Left ventricle myocardium inferior (tissue), 1 donor: Measurements from ENCODE around the gene CSF3. TPM values are rescaled to one million over a fixed set of nuclear protein-coding genes. Genes with fewer than 3 reads are reported as not detected.
A peak's percentile ranks its signal among the peaks of the same experiment; 100 is the strongest.
"Not testable (repeated sequence)": the region's sequence is repeated elsewhere in the genome, so short reads cannot be mapped to it uniquely, and the experiment has no call there.

Experiments used
- DNase-seq: peaks from one replicate; pipeline ENCODE4 v3.0.0-alpha.2; 2020
- H3K27ac ChIP-seq: fragments of 200-600 bp; replicated peaks from 2 replicates; pipeline ENCODE4 v1.8.0; 2021
- H3K27me3 ChIP-seq: fragments of 200-600 bp; 2 replicates; pipeline ENCODE4 v1.8.0; 2021; ENCODE audit warnings: low read depth
- H3K36me3 ChIP-seq: fragments of 200-600 bp; 2 replicates; pipeline ENCODE4 v1.8.0; 2021
- H3K4me1 ChIP-seq: fragments of 200-600 bp; 2 replicates; pipeline ENCODE4 v1.8.0; 2021
- H3K4me3 ChIP-seq: fragments of 200-600 bp; 2 replicates; pipeline ENCODE4 v1.8.0; 2021; ENCODE audit warnings: mild to moderate bottlenecking, moderate library complexity
- H3K9me3 ChIP-seq: fragments of 200-600 bp; replicated peaks from 2 replicates; pipeline ENCODE4 v1.8.0; 2021
- CTCF ChIP-seq: fragments of 200-600 bp; IDR thresholded peaks from 2 replicates; pipeline ENCODE4 v1.8.0; 2021; ENCODE audit warnings: antibody characterized with exemption, mild to moderate bottlenecking, borderline replicate concordance
- intact Hi-C: fragments of 100-400 bp; cut with micrococcal nuclease; formaldehyde crosslinking; loops from one replicate; pipeline ENCODE4 v1.11.0; 2022
- total RNA-seq: library from RNA; stranded (reverse); fragmentation: NEBNext Ultra II Directional; extraction: Animal tissue kit (Norgen Biotek cat#: 25700); gene quantifications from one replicate; pipeline ENCODE4 v1.2.1, GENCODE V29; 2021
- donor health status: DM: no; HTN: yes; CAD: no; lungs with severe emphysema.

The CSF3 gene
- total RNA-seq, 1 donor from 2014 or later: not detected

- DNase-seq: no peak
- no peak overlapping the region for H3K27ac ChIP-seq
- no peaks in the 10 kb centered on the region for H3K36me3 ChIP-seq
- TF ChIP-seq CTCF: no peak
- H3K9me3 ChIP-seq: no peaks in the 10 kb centered on the region
- intact Hi-C loops: no loop called here
- H3K4me1 ChIP-seq: no peaks in the 10 kb centered on the region
- H3K27me3 ChIP-seq: no peaks in the 10 kb centered on the region
- H3K4me3 ChIP-seq: no peak overlapping the region
These were observed 9.7 kb upstream of the CSF3 start for GRCh38 chr17:40005520-40005919.

- not testable (repeated sequence) for DNase-seq, H3K27ac ChIP-seq, H3K9me3 ChIP-seq, H3K4me3 ChIP-seq, H3K36me3 ChIP-seq, H3K27me3 ChIP-seq
- intact Hi-C loops: loop anchor here (5.0 kb wide), 1 partner anchor 156 kb away; no protein-coding TSS in a partner anchor
- H3K4me1 ChIP-seq: peaks cover 25% of the 10 kb centered on the region
These were observed 4.2 kb upstream of the CSF3 start for GRCh38 chr17:40010946-40011500.

GRCh38 chr17:40012017-40012647 lies 3.1 kb upstream of the CSF3 start:
- DNase-seq, H3K36me3 ChIP-seq, H3K4me3 ChIP-seq, H3K27me3 ChIP-seq, H3K9me3 ChIP-seq, H3K27ac ChIP-seq: not testable (repeated sequence)
- peaks cover 36% of the 10 kb centered on the region for H3K4me1 ChIP-seq
- intact Hi-C loops: loop anchor here (5.0 kb wide), 1 partner anchor 155 kb away; no protein-coding TSS in a partner anchor

DNA sequence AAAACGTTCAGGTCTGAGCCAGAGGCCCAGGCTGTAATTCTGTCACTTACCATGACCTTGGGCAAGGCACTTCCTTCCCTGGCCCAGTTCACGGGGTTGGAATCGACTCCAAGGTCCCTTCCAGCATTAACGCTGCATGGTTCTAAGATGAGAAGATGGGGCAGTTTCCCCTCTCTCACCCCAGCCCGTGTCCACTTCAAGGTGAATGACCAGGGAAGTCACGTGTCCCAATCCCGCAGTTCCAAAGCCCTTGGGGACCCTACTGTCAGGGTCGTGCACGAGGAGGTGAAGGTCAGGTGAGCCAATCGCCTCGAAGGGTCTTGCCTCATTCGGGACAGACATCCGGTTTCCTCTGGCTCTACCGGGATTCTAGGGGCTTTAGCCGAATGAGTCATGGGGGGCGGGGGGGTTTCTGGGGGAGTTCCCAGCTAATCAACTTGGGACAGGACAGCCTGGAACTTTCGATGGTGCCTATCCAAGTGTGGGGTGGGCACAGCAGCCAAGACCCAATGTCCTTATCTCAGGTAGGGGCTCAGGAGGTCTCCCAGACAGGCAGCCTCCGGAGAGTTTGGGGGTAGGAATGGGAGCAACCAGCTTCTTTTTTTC lies 762 bp upstream of the CSF3 start:
- Histone ChIP-seq H3K4me3 (no peak overlapping the region), H3K4me1 (peaks cover 57% of the 10 kb centered on the region), H3K9me3 (no peaks in the 10 kb centered on the region), H3K27ac (peak overlapping the region; percentile 56), H3K36me3 (peaks cover 3% of the 10 kb centered on the region), H3K27me3 (no peaks in the 10 kb centered on the region)
- intact Hi-C loops: loop anchor here (5.0 kb wide), 1 partner anchor 153 kb away; no protein-coding TSS in a partner anchor
- no peak for TF ChIP-seq CTCF
- no peak for DNase-seq

GRCh38 chr17:40015998-40016985 lies 1.1 kb downstream of the CSF3 start:
- Histone ChIP-seq H3K4me1 (peaks cover 63% of the 10 kb centered on the region), H3K27me3 (no peaks in the 10 kb centered on the region), H3K36me3 (peaks cover 21% of the 10 kb centered on the region), H3K9me3 (no peaks in the 10 kb centered on the region), H3K27ac (peak overlapping the region; percentile 50), H3K4me3 (no peak overlapping the region)
- no peak for DNase-seq
- intact Hi-C loops: no loop called here
- TF ChIP-seq CTCF: no peak

GRCh38 chr17:40017422-40018080 lies 2.3 kb downstream of the CSF3 start:
- peak; percentile 57 for DNase-seq
- H3K4me3 ChIP-seq: no peak overlapping the region
- H3K4me1 ChIP-seq: peaks cover 75% of the 10 kb centered on the region
- no peaks in the 10 kb centered on the region for H3K27me3 ChIP-seq
- H3K36me3 ChIP-seq: peaks cover 34% of the 10 kb centered on the region
- intact Hi-C loops: no loop called here
- peak overlapping the region; percentile 50 for H3K27ac ChIP-seq
- no peaks in the 10 kb centered on the region for H3K9me3 ChIP-seq
- no peak for TF ChIP-seq CTCF
